Central memory CD4-positive, alpha-beta T cell (primary cell): ENCODE data around the gene RPL5.
"Not testable (repeated sequence)": the region's sequence is repeated elsewhere in the genome, so short reads cannot be mapped to it uniquely, and the experiment has no call there.

Experiments
- DNase-seq: peaks from one replicate; pipeline ENCODE4 v3.0.0; 2022
- total RNA-seq, 3 experiments: gene quantifications; one replicate each; lab custom pipeline; 2026; lab: John Stamatoyannopoulos, UW

The RPL5 gene
- total RNA-seq, result 778 to 1,669 (median 1,376) reads per million in 3 experiments

DNA sequence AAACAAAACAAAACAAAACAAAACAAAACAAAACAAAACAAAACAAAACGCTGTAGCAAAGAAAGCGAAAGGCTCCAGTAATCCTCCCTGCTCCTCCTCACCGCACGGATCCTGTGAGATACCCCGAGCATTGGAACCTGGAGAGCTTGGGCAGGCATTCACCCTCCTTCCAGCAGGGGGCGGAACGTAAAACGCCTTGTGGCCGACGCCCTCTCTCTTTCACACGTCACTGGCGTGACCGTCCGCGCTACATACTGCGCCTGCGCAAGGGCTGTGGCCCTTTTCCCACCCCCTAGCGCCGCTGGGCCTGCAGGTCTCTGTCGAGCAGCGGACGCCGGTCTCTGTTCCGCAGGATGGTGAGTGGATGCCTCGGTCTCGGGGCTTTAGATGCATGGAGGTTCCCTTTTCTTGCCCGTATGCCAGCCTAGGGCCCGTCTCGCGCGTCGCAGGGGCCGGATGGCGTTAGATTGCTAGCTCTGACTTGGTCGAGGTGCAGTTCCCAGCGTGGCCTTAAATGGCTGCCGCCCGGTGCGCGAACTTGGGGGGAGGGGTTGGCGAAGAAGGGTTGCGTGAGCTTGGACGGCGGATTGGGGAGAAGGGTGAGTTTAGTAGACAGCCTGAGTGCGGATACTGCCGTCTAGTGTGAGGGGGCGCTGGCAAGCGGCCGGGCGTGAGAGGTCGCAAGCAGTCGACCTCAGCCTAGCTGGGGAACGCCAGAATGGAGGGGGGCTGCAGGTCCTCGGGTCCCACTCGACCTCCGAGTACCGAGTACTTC, at the start of gene RPL5:
TSS of gene RPL5 (plus strand) at position 279 of the 775 bp plus-strand sequence. CDS start at position 354, 75 bp downstream.
- DNase-seq, result peak; percentile 97

DNA sequence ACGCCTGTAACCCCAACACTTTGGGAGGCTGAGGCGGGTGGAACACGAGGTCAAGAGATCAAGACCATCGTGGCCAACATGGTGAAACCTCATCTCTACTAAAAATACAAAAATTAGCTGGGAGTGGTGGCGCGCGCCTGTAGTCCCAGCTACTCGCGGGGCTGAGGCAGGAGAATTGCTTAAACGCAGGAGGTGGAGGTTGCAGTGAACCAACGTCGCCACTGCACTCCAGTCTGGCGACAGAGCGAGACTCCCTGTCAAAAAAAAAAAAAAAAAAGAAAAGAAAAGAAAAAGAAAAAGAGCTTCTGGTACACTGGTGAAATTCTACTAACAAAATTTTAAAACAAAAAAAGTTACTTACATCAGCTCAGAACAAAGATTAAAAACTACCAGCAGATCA, 48.3 kb upstream of the RPL5 start:
- DNase-seq, result not testable (repeated sequence)

DNA sequence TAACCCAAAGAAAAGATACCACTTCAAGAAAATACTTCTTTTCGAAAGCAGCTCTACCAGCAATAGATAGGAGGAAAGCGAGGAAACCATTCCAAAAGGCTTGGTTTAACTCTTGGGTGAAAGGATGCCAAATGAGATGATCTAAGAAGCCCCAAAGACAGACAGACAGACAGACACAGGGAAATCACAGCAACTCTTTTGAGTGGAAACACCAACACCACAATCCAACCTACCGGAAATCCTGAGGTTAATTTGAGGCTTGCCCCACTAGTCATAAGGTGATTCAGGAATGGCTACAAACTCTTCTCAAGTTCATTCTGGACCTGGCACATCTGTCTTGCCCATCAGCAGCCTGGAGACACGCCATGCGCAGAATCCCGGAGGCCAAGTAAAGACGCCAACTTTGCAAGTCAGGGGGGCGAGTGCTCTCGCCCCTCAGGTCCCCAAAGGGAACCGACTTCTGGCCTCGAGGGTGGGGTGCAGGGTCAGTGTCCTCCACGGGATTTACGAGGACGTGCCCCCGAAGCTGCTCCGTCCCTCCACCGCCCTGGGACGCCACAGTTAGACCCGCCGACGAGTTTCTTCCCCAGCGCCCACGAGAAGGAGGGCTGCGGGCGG, 47.7 kb upstream of the RPL5 start:
- DNase-seq, result peak; percentile 58

DNA sequence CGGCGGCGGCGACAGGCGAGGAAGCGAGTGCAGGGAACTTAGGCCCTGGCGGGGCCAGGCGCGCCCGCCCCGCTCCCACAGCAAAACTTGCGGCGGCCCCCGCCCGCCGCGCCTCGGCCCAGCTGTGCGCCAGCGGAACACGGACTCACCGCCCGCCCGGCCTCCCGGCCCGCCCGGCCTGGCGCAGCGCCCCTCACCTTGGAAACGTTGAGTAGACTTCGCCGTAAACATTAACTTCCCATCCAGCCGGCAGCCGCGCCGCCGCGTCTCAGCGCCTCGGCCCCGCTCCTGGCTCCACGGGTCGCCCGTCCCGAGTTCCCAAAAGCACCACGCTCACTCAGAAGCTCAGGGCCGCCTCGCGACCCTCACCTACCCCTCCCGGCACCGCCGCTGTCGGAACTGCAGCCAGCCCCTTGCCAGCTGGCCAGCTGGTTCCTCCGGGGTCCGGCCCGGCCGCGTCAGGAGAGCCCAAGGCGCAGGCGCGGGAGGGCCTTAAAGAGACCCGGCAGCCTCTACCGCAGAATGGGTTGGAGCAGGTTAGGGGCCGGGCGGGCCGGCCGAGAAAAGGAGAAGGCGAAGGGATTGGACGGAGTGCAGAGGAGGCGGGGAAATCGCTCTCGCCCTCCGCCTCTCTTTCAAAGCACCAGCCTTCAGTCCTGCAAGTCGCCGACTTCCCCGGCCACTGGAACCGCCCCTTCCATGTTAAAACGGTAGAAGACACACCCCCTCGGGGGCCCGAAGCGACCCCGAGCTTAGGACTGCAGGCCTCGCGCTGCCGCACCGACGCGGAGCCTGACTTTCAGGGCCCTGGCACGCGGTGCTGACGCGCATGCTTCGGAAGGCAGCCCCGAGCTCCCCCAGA, 47.0 kb upstream of the RPL5 start, which contains the start of gene EVI5:
TSS of gene EVI5 (minus strand) at position 470 of the 862 bp plus-strand sequence. CDS start 48,562 bp downstream, outside the sequence.
- peak; percentile 45 for DNase-seq

DNA sequence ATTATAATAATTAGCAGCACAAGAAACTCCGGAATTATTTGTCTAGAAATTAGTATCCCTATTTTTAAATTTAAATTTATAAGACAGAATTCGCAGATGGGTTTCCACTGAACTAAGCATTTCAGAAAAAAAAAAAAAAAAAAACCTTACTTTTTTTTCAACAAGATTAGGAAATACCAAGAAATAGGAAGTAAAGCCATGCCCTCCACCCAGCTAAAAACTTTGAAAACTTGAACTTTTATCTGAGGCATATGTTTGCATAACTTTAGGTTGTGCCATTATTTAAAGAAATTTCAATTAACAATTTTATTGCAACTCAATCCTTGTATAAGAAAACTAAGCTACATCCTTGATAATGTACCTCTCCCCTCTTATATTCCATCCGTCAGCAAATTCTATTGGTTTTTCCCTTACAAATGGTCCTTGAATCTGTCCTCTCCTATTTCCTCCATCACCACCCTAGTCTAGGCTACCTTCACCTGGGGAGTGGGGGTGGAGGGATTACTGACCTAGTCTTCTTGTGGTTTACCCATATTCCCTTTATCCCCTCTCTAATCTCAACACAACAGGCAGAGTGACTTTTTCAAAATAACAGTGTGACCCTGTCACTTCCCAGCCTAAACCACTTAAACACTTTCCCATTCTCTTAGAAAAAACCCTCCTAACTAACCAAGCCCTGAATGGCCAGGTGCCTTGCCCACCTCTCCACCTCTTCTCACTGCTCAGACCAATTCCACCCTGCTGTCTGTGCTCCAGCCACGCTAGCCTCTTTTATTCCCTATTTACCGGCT, 45.5 kb upstream of the RPL5 start:
- DNase-seq, result no peak

DNA sequence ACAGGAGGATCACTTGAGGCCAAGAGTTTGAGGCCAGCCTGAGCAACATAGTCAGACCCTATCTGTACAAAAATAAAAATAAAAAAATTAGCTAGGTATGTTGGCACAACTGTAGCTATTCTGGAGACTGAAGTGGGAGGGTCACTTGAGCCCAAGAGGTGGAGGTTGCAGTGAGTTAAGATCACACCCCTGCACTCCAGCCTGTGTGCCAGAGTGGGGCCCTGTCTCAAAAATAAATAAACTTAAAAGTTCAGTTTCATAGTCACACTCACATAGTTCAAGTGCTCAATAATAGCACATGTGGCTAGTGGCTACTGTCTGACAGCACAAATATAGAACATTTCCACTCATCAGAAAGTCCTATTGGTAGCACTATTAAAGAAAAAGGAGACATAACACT, 41.8 kb upstream of the RPL5 start:
- DNase-seq, result no peak

DNA sequence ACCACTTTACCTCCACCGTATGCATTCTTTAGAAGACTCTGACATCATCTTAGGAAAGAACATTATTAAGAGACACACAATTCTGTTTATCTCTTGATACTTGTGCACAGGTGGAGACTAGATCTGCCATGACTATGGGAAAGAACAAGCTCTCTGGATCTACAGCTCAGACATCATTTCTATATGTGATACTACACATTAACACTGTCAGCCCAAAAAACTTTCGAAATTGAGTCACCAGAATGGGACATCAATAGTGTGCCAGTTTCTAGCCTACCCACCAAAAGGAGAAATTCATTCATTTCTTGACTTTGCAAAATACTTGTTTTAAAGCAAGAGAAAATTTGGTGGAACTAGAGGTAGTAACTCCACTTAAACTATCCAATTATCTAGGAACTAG, 41.0 kb upstream of the RPL5 start:
- DNase-seq, result no peak

DNA sequence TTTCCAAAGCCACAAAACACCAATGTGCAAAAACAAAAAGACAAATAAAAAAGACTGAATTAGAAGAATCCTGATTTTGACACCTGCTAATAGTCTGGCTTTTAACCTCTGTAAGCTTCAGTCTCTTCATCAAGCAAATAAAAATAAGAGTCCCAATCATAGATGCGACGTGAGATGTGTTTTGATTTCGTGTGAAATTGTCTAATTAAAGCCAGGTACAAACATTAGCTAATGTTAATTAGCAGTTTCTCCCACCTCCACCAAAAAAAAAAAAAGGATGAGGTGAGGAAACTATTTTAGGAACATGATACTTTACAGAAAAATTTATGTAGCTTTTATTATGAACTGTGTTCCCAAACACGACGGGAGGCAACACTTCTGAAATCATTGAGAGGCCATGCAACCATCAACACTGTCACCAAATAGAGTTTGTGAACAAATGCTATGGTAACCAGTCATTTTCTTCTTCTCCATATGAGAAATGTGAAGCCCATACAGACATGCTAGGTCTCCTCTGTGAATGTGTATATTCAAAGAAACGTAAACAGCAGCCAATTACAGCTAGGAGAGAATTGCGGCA, 40.3 kb upstream of the RPL5 start:
- no peak for DNase-seq

DNA sequence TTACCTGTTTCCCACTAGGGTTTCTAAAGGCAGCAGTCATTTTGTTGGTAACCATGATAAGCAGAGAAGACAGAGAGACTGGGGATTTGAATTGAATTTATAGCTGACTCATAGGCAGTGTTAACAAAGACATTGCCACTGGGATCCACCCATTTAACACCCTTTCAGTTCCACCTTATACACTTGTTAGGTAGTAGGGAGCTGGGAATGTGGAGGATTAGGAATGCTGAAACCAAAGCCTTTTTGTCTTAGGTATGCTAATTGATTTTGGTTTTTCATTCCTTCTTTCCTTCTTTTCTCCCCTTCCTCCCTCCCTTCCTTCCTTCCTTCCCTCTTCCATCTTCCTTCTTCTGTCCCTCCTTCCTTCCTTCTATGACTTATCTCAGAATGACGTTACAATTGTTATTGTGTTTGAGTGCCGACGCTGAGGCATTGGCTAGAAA, 39.5 kb upstream of the RPL5 start:
- no peak for DNase-seq

DNA sequence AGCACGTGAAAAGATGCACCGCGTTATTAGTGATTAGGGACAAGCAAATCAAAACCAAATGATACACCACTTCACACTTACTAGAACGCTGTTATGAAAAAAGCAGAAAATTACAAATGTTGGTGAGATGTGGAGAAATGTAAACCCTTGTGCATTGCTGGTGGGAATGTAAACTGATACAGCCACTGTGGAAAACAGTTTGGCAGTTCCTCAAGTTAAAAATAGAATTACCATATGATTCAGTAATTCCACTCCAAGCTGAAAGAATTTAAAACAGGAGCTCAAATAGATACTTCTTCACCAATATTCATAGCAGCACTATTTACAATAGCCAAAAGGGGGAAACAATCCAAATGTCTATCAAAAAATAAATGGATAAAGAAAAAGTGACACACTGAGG, 36.7 kb upstream of the RPL5 start:
- no peak for DNase-seq

DNA sequence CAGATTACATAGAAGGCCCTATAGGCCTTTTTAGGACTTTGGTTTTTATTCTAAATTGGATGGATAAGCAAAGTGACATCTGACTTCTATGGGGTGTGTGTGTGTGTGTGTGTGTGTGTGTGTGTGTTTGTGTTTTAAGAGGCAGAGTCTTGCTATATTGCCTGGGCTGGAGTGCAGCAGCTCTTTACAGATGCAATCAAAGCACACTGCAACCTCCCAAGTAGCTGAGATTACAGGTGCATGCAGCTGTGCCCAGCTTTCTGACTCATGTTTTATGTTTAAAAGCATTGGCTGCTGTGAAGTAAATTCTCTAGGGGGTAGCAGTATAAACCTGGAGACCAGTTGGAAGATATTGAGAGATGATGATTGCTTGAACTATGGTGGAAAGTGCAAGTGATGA, 34.5 kb upstream of the RPL5 start:
- no peak for DNase-seq

DNA sequence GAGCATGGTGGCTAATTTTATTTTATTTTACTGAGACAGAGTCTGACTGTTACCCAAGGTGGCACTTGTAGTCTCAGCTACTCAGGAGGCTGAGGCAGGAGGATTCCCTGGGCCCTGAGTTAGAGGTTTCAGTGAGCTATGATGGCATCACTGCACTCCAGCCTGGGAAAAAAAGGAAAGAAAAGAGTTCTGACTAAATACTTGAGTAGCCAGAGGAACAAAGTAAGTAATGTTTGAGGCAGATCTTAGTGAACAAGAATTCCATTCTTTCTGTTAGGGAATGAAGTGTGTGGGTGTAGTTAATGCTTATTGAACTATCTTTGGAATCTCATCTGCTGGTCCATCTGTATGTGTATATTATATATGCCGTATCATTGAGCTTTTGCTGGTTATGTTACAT, 33.9 kb upstream of the RPL5 start:
- no peak for DNase-seq

DNA sequence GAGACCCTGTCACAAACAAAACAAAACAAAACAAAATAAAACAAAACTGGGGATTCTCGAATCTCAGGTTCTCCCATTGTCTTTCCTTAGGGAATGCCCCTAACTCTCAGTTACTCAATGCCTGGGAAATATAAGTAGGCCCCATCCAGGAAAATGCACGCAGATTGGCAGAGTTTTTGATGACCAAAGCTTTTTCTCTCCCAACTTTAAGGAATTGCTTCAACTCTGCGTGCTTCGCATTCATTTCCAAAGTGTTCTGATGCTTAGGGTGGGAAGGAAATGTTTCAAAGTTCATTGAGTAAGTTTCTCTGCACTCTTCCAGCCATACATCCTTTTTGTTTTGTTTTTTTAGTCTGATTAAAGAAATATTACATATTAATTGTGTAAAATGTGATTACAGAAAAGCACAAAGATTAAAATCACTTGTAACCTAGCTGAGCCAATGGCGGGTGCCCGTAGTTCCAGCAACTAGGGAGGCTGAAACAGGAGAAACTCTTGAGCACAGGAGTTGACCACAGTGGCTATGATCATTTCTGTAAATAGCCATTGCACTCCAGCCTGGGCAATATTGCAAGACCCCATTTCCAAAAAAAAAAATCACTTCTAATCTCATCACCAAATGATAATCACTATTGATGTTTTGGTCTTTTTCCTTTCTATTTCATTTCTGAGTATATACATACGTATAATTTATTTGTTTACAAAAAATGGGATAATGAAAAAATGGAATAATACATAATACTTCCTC, 28.5 kb upstream of the RPL5 start:
- no peak for DNase-seq

DNA sequence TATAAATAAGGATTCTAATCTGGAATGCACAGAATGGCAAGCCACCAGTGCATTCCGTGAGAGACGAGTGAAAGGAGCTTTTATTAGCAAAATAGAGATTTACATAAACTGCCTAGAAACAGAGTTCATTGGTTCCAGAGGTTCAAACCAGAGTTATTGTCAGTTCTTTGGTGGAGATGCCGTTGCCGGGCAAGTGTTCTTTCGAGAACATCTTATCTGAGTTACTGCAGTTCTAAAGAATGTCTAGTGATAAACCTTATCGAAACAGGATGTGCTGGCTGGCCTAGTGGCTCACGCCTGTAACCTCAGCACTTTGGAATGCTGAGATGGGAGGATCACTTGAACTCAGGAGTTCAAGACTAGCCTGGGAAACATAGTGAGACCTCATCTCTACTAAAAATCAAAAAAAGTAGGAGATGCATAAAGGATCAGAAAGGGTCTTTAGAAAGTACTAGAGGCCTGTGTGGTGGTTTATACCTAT, 27.1 kb upstream of the RPL5 start:
- peak; percentile 10 for DNase-seq

DNA sequence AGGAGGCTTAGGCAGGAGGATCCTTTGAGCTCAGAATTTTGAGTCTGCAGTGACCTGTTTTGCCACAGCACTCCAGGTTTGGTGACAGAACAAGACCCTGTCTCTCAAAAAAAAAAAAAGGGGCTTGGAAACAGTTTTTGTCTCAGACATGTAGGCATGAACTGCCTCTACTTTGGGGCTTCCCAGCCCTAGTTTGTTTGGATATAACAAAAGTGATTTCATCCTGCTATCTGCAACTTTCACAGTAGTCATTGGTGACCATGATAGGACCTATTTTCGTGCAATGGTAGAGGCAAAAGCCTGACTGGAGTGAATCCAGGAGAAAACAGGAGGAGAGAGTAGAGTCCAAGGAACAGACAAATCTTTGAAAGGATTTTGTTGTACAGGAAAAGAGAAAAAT, 26.6 kb upstream of the RPL5 start:
- DNase-seq, result no peak

DNA sequence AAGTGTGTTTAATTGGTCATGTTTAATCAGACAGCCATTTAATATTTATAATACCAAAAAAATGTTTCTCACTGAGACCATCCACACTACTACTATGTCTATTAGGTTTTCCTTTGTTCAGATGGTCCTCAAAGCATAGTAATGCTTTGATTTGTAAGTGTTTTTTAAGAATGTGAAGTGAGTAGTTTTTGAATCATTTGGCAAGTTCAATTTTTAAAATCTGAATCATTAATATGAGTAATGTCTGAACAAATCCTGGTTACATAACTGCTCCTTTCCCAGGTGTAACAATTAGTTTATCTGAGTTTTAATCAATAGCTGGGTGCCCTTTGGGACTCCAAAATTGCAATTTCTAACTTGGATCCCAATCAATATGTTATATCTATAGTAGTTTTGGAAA, 23.5 kb upstream of the RPL5 start:
- DNase-seq, result no peak

DNA sequence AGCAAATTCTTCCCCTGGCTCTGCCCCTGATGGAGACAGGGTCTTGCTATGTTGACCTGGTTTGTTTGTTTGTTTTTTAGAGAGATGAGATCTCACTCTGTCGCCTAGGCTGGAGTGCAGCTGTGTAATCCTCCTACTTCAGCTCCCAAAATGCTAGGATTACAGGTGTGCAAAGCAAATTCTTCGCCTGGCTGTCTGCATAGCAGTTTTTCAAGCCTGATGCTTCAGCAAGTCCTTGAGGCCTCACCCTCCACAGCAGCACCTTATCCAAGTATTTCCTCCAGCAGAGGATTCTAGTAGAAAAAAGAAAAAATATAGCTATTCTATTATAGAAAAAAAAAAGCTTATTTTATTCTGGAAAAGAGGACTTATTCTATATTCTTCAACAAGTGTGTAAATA, 15.1 kb upstream of the RPL5 start:
- no peak for DNase-seq

DNA sequence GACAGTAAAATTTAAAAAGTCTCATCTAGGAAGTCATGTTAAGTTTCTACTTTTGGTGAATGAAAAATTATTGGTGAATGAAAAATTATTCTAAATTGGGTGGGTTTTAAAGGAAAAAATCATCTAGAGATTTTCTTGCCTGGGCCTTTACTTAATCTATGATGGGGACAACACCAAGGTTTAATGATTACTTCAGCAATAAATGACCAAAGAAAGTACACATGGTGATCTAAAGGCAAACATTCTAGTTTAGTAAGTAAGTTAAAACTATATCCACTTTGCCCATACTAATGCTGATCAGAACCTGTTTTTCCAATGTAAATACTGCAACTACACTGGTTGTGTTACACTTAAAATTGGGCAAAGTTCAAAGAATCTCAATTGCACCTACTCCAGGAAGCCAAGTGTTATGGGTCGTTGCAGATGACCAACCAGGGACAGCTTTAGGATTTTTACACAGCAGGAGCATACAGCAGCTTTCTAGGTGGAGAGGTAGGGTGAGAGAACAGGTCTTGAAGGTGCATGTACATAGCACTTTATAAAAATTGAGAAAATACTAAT, 14.6 kb upstream of the RPL5 start:
- no peak for DNase-seq

DNA sequence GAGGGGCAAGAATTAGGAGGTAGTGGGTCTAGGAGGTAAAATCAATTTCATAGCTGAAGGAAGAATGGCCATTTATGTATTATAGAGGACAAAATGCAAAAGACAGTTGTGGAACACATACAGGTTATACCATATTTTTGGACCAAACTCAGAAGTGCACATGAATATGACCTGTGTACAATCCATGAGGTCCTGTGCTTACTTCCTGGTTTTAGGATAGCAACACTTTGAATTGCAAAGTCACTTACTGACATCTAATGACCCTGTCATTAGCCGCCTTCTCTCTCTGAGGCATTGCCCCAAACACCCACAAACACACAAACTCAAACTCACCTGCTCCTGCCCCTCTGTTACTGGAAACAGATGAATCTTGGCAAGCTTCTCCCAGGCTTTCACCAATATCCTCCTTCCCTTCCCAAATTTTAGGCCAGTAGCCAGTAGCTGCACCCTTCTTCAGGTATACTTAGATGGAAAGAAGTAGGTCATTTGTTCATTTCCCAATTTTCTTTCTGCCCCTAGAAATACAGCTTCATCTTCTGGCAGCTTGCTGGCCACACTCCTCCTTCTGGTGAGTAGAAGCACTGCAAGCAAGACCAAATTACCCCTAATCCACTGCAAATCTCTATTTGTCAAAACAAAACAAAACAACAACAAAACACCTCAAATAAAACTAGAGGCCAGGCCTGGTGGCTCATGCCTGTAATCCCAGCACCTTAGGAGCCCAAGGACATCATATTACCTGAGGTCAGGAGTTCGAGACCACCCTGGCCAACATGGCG, 13.7 kb upstream of the RPL5 start:
- DNase-seq, result no peak

DNA sequence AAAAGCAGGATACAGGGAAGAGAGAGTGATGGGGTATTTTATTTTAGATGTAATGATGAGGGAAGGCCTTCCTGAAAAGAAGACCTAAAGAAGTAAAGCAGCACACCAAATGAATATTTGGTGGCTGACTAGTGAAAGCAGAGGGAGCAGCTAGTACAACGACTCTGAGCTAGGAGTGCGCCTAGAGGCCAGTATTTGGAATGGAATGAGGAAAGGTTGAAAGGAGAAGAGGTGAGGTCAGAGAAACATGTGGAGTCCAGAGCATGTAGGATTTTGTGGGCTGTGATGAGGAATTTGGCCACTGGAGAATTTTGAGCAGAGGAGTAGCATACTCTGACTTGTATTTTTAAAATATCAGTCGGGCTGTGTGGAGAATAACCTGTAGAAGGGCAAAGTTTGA, 11.8 kb upstream of the RPL5 start:
- no peak for DNase-seq
